Astrocyte of the spinal cord (primary cell): ENCODE measurements around the gene RNF220.

Experiments used
- DNase-seq: peaks from one replicate; pipeline ENCODE4 v3.0.0; 2011; ENCODE audit warnings: low read depth, low spot score
- H3K4me3 ChIP-seq: 2 replicates; pipeline ENCODE4 v1.5.1; 2011; ENCODE audit warnings: low read depth, mild to moderate bottlenecking, low read length, moderate library complexity
- in situ Hi-C: cut with HindIII; loops from 2 replicates; pipeline ENCODE4 v1.10.0; 2017; ENCODE audit warnings: low sequenced_read_pairs
- TF ChIP-seq, protein P1 (sequence below): IDR thresholded peaks from 2 replicates; pipeline ENCODE4 v1.5.1; 2012; ENCODE audit warnings: low read depth, mild to moderate bottlenecking, low read length, inconsistent platforms

The RNF220 gene

DNA sequence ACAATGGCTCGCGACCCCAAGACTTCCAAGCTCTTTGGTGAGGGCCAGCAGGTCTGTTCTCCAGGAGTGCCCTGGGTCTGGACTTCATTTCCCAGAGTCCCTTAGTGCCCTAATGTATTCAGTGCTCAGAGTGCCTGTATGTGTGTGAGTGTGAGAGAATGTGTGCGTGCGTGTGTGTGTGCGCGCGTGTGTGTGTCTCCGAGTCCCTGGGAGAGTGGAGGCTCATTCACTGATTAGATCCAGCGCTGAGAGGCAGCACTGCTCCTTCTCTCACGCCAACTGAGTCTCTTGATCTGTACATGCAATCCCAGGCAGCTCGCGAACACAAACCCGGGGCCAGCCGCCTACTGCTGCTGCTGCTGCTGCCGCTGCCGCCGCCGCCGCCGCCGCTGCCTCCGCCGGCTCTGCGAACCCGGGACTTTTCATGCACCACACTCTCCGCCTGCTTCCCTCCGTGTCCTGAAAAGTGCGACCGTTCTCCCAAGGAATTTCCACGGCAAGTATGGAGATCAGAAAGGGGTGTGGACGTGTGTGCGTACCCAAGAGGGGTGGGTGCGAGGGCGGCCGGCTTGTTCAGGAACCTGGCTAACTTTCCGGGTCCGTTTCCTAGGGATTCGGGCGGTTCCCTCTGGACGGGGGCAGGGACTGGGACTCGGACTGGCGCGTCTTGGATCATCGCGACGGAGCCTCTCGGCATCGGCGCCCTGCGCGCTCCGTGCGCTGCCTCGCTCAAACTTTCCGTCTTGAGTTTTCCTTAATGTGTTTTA, at the start of gene RNF220:
RNF220 (plus strand) TSS at position 225 of the 767 bp plus-strand sequence.
- TF ChIP-seq, protein P1, sequence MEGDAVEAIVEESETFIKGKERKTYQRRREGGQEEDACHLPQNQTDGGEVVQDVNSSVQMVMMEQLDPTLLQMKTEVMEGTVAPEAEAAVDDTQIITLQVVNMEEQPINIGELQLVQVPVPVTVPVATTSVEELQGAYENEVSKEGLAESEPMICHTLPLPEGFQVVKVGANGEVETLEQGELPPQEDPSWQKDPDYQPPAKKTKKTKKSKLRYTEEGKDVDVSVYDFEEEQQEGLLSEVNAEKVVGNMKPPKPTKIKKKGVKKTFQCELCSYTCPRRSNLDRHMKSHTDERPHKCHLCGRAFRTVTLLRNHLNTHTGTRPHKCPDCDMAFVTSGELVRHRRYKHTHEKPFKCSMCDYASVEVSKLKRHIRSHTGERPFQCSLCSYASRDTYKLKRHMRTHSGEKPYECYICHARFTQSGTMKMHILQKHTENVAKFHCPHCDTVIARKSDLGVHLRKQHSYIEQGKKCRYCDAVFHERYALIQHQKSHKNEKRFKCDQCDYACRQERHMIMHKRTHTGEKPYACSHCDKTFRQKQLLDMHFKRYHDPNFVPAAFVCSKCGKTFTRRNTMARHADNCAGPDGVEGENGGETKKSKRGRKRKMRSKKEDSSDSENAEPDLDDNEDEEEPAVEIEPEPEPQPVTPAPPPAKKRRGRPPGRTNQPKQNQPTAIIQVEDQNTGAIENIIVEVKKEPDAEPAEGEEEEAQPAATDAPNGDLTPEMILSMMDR: no peak
- H3K4me3 ChIP-seq: peak within 1 kb of the TSS; percentile 48
- DNase-seq: peak; percentile 71
- in situ Hi-C loops: no loop called here

DNA sequence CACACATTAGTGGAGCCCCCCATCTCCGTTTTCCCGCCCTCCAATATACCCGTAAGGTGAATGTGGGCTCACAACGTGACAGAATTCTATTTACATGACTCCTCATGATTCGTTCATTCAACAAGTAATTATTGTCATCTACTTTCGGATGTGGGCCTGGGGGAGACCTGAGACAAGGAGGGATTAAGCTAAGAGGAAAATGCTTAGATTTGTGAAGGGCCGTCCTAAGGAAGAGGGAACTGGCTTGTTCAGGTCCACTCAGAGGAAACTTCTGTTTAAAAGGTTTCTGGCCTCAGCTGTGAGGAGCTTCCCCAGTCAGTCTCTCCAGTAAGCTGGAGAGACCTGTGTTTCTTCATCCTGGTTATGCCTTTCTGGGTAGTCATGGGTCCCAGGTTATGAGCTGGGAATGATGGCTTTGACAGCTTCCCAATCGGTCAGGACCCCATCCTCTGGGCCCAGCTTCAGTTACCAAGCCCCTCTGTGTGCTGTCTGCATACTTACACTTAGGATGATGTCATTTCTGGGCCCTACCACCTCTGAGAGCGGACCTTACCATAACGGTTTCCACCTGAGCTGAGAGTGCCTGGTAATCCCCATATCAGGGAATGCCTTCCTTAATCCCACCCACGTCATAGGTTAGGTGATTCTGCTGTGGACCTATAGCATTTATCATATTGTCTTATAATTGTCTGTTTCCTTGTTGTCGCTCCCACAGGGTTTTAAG, 49.3 kb upstream of the RNF220 start:
- in situ Hi-C loops: no loop called here

DNA sequence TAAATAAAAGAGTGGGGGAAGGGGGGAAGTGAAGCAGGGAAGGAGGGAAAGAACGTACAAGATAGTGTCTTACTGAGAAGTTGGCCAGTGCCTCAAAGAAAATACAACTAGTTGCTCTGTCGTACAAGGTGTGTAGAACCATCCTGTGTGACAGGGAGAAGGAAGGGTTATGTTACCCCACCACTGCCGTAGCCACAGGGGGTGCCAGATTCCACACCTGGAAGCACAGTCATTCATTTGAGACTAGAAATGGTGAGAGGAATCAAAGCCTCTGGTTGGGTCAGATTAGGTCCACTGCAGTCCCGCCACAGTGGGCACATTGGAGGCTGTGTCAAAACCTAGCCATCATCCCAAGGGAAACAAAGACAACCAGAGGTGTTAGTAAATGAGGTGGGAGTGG, 47.3 kb upstream of the RNF220 start:
- in situ Hi-C loops: no loop called here
- TF ChIP-seq, protein P1: no peak
- no peak overlapping the region for H3K4me3 ChIP-seq
- no peak for DNase-seq

More for the DNA sequence above, 49.3 kb upstream of the RNF220 start:
- no peak for DNase-seq
- peak overlapping the region; percentile 23 for H3K4me3 ChIP-seq
- TF ChIP-seq, protein P1: no peak

DNA sequence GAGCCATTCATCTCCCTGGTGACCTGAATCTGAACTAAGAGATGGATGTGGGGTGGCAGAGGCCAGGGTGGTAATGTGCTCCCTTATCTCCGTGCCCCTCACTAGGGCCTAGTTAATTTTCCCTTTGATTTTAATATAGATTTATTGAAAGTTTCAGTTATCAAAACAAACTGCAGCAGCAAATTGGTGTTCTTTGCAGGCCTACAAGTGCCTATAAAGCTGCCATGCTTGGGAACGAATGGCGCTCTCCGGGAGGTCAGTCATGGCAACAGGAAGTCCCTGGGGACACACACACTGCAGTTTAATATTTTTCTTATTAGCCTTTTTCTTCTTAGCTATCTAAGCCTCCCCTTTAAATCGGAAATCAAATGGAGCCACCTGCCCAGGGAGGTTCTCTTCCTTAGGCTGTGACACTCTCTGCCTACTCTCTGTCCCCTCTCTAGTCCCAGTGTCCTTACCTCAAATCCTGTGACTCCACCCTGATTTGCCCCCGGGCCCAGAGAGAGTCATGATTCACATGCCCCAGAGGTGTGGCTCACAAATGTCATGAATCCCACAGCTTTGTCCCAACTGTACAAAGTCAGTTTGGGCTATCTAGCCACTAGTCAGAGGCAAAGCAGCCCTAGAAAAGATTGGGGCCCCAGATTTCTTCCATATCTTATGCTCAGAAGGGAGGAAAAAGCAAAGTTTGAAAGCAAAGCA, 45.7 kb upstream of the RNF220 start:
- TF ChIP-seq, protein P1: no peak

DNA sequence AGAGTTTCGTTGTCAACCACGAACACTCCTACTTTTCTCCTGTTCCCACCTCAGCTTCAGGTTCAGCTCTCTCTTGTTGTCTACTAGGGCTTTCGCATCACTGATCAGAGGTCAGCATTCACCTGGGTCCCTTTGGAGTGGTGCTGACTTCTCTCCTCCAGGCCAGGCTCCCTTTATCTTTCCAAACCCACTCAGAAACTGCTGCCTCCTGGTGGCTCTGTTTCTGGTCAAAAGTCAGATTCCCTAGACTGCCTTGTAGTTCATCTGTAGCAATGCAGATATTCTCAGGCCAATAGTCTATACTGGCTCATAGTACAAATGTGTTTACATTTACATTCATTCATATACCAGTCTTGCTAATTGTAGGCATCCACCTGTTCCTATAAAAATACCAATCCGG, 43.6 kb upstream of the RNF220 start:
- H3K4me3 ChIP-seq: no peak overlapping the region
- no peak for DNase-seq
- TF ChIP-seq, protein P1: no peak
- in situ Hi-C loops: no loop called here

More for the DNA sequence above, 45.7 kb upstream of the RNF220 start:
- DNase-seq: no peak
- no peak overlapping the region for H3K4me3 ChIP-seq
- in situ Hi-C loops: no loop called here

DNA sequence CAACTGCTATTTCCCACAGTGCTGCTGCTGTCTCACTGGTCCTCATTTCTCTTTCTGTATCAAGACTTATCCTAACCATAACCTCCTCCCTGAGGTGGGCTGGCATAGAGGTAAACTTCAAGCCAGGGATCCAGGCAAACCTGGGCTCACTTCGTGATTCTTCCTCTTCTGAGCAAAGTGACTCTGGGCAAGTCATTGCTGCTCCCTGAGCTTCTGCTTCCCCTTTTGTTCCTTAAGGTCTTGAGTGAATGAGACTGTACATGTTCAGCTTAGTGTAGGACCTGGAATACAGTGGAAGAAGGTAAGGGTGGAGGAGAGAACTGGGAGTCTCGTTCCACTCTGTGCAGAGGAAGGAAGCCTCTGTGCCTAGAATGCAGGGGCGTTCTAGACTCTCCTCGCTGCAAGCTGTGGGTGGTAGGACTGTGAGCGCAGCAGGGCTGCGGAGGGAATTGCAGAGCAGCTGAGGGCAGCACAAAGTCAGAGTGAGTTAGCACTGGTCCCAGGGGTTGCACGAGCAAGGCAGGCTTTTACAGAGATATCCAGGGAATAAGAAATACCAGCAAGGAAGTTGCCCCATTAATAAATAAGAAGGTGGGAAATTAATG, 38.6 kb upstream of the RNF220 start:
- no peak for DNase-seq
- in situ Hi-C loops: no loop called here
- no peak overlapping the region for H3K4me3 ChIP-seq
- TF ChIP-seq, protein P1: no peak
